Mesenteric fat pad (tissue), 1 donor: ENCODE measurements around the gene CLK4. TPM values are rescaled to one million over a fixed set of nuclear protein-coding genes. Genes with fewer than 3 reads are reported as not detected.

Source experiments
- DNase-seq: peaks from one replicate; pipeline ENCODE4 v3.0.0-alpha.2; 2020; ENCODE audit warnings: low spot score
- total RNA-seq: library from RNA; stranded (reverse); fragmentation: NEBNext Ultra II Directional; extraction: Animal tissue kit (Norgen Biotek cat#: 25700); gene quantifications from one replicate; pipeline ENCODE4 v1.2.1, GENCODE V29; 2021
- donor health status: DM: yes; HTN: yes; CAD: no.

Gene CLK4
- total RNA-seq, 1 donor from 2014 or later: 25.7 TPM

GRCh38 chr5:178637356-178638074 is 10.7 kb upstream of the CLK4 start:
- DNase-seq: no peak

GRCh38 chr5:178632285-178632684 is 5.4 kb upstream of the CLK4 start:
- DNase-seq: no peak

- no peak for DNase-seq
Observed at GRCh38 chr5:178630951-178631350, 4.1 kb upstream of the CLK4 start.

GRCh38 chr5:178630475-178630930 is 3.7 kb upstream of the CLK4 start:
- DNase-seq: no peak

GRCh38 chr5:178627259-178627598 is 379 bp upstream of the CLK4 start:
- DNase-seq: no peak

- no peak for DNase-seq
Observed at GRCh38 chr5:178625679-178626483, 969 bp downstream of the CLK4 start.

GRCh38 chr5:178624631-178625546 is 2.0 kb downstream of the CLK4 start:
- no peak for DNase-seq

GRCh38 chr5:178622679-178623247 is 4.1 kb downstream of the CLK4 start:
- no peak for DNase-seq

GRCh38 chr5:178619390-178619789 is 7.5 kb downstream of the CLK4 start:
- DNase-seq: no peak

- no peak for DNase-seq
Observed at GRCh38 chr5:178612299-178612698, 14.6 kb downstream of the CLK4 start.

- no peak for DNase-seq
Observed at GRCh38 chr5:178606269-178606668, 20.6 kb downstream of the CLK4 start.

GRCh38 chr5:178605788-178606187 is 21.1 kb downstream of the CLK4 start:
- DNase-seq: no peak

- no peak for DNase-seq
Observed at GRCh38 chr5:178602752-178603151, 24.1 kb downstream of the CLK4 start.

GRCh38 chr5:178595750-178596149 is 31.1 kb downstream of the CLK4 start:
- no peak for DNase-seq

- DNase-seq: no peak
Observed at GRCh38 chr5:178595150-178595549, 31.7 kb downstream of the CLK4 start.

- no peak for DNase-seq
Observed at GRCh38 chr5:178590924-178591423, 35.9 kb downstream of the CLK4 start.

GRCh38 chr5:178590141-178590923 is 36.5 kb downstream of the CLK4 start, which contains the start of gene COL23A1:
TSS of gene COL23A1 (minus strand) at chr5:178590393.
- no peak for DNase-seq

GRCh38 chr5:178589180-178590140 is 37.4 kb downstream of the CLK4 start:
- DNase-seq: no peak

- DNase-seq: no peak
Observed at GRCh38 chr5:178588769-178589168, 38.1 kb downstream of the CLK4 start.
